SK-N-SH (cell line): ENCODE measurements around the gene PRRC2A. TPM values are rescaled to one million over a fixed set of nuclear protein-coding genes. Genes with fewer than 3 reads are reported as not detected.

Experiments
- CTCF ChIA-PET: fragments of 300-600, 350-600 bp; formaldehyde crosslinking; extraction: SDS; loops from one replicate; lab custom pipeline; 2021; lab: Yijun Ruan, JAX
- POLR2A ChIA-PET: fragments of 350-600 bp; sonication (Branson Sonifier 250); formaldehyde crosslinking; extraction: SDS; loops from one replicate; lab custom pipeline; 2020; ENCODE audit warnings: antibody characterized with exemption, inconsistent platforms; lab: Yijun Ruan, JAX
- DNase-seq: peaks from one replicate; pipeline ENCODE4 v3.0.0; 2012
- H2AFZ ChIP-seq: fragments of 200-600 bp; sonication (generic); 2 replicates; pipeline ENCODE4 v1.8.1; 2016; ENCODE audit warnings: antibody characterized with exemption, mild to moderate bottlenecking, low read depth
- H3F3A ChIP-seq: fragments of 200-600 bp; sonication (generic); replicated peaks from 2 replicates; pipeline ENCODE3; 2016; ENCODE audit warnings: antibody characterized with exemption, mild to moderate bottlenecking; ENCODE audit not compliant: insufficient read depth
- H3K27ac ChIP-seq, 2 experiments: fragments of 200-500 bp in 1 of 2; fragments of 200-600 bp in 1 of 2; sonication (Bioruptor generic) in 1 of 2; sonication (generic), shearing (Covaris generic) in 1 of 2; 2 replicates each; pipeline versions ENCODE4 v1.5.1 to v1.6.1; 2014 to 2016; ENCODE audit warnings: low read depth in 2 of 2, inconsistent platforms in 1 of 2, low read length in 1 of 2, mild to moderate bottlenecking in 1 of 2, mixed read lengths in 1 of 2
- H3K27me3 ChIP-seq: fragments of 200-600 bp; sonication (generic), shearing (Covaris generic); 2 replicates; pipeline ENCODE4 v1.6.1; 2016; ENCODE audit warnings: mixed run types; ENCODE audit not compliant: insufficient read depth
- H3K36me3 ChIP-seq, 2 experiments: fragments of 200-500 bp in 1 of 2; fragments of 200-600 bp in 1 of 2; sonication (Bioruptor generic) in 1 of 2; sonication (generic) in 1 of 2; replicated peaks in 1 of 2; 2 replicates each; pipeline versions ENCODE3 to v1.5.1; 2014 to 2016; ENCODE audit warnings: low read length in 1 of 2, mild to moderate bottlenecking in 1 of 2; ENCODE audit not compliant: insufficient read depth in 2 of 2, control insufficient read depth in 1 of 2
- H3K4me1 ChIP-seq, 2 experiments: fragments of 200-500 bp in 1 of 2; fragments of 200-600 bp in 1 of 2; sonication (Bioruptor generic) in 1 of 2; sonication (generic), shearing (Covaris generic) in 1 of 2; 2 replicates each; pipeline versions ENCODE4 v1.5.1 to v1.6.1; 2014 to 2016; ENCODE audit warnings: low read depth in 1 of 2, low read length in 1 of 2, mixed run types in 1 of 2; ENCODE audit not compliant: insufficient read depth in 2 of 2, control insufficient read depth in 1 of 2
- H3K4me2 ChIP-seq: fragments of 200-600 bp; sonication (generic), shearing (Covaris generic); 2 replicates; pipeline ENCODE4 v1.6.1; 2017; ENCODE audit warnings: mixed run types
- H3K4me3 ChIP-seq, 2 experiments: fragments of 200-500 bp in 1 of 2; fragments of 200-600 bp in 1 of 2; sonication (Bioruptor generic) in 1 of 2; sonication (generic), shearing (Covaris generic) in 1 of 2; 2 replicates each; pipeline versions ENCODE4 v1.5.1 to v1.8.1; 2014 to 2016; ENCODE audit warnings: low read depth in 2 of 2, inconsistent platforms in 1 of 2, low read length in 1 of 2, mild to moderate bottlenecking in 1 of 2, mixed read lengths in 1 of 2, moderate library complexity in 1 of 2
- H3K79me2 ChIP-seq: fragments of 200-600 bp; sonication (generic); 2 replicates; pipeline ENCODE4 v1.8.1; 2017; ENCODE audit warnings: mild to moderate bottlenecking; ENCODE audit not compliant: insufficient read depth
- H3K9ac ChIP-seq: fragments of 200-600 bp; sonication (generic); 2 replicates; pipeline ENCODE4 v1.6.1; 2017; ENCODE audit warnings: mixed run types
- H3K9me2 ChIP-seq: fragments of 200-600 bp; sonication (generic); 2 replicates; pipeline ENCODE4 v1.6.1; 2017; ENCODE audit warnings: mixed run types
- H3K9me3 ChIP-seq: fragments of 200-600 bp; sonication (generic); 2 replicates; pipeline ENCODE4 v1.6.1; 2017; ENCODE audit warnings: mixed run types, mild to moderate bottlenecking, moderate library complexity
- H4K20me1 ChIP-seq: fragments of 200-600 bp; sonication (generic); 2 replicates; pipeline ENCODE4 v1.6.1; 2017; ENCODE audit warnings: mild to moderate bottlenecking, mixed run types; ENCODE audit not compliant: insufficient read depth
- CHD2 ChIP-seq: fragments of 150-350 bp; IDR thresholded peaks from 2 replicates; pipeline ENCODE4 v1.6.1; 2018; ENCODE audit warnings: low read length; ENCODE audit not compliant: partially characterized antibody
- EP300 ChIP-seq, 2 experiments: IDR thresholded peaks; 2 replicates each; pipeline versions ENCODE4 v1.4.0 to v1.6.1; 2012; ENCODE audit warnings: borderline replicate concordance in 1 of 2, low read depth in 1 of 2, low read length in 1 of 2
- FOSL2 ChIP-seq: IDR thresholded peaks from 2 replicates; pipeline ENCODE4 v1.4.0; 2012; ENCODE audit warnings: low read depth, mild to moderate bottlenecking, moderate library complexity, borderline replicate concordance
- GABPA ChIP-seq: IDR thresholded peaks from 2 replicates; pipeline ENCODE4 v1.4.0; 2012; ENCODE audit warnings: low read depth, mild to moderate bottlenecking
- JUND ChIP-seq: IDR thresholded peaks from 2 replicates; pipeline ENCODE4 v1.4.0; 2012
- MAX ChIP-seq: IDR thresholded peaks from 2 replicates; pipeline ENCODE4 v1.4.0; 2012; ENCODE audit warnings: low read depth
- MXI1 ChIP-seq: IDR thresholded peaks from 2 replicates; pipeline ENCODE4 v1.6.1; 2012; ENCODE audit warnings: mild to moderate bottlenecking, low read depth, low read length, improper control_type of control experiment
- PBX3 ChIP-seq: IDR thresholded peaks from 2 replicates; pipeline ENCODE4; 2012
- SIN3A ChIP-seq: IDR thresholded peaks from 2 replicates; pipeline ENCODE4 v1.6.1; 2012; ENCODE audit warnings: low read depth, mild to moderate bottlenecking, low read length, moderate library complexity, borderline replicate concordance
- TAF1 ChIP-seq: IDR thresholded peaks from 2 replicates; pipeline ENCODE4 v1.6.1; 2012; ENCODE audit warnings: low read depth, mild to moderate bottlenecking, low read length, moderate library complexity, borderline replicate concordance
- TCF12 ChIP-seq: IDR thresholded peaks from 2 replicates; pipeline ENCODE4 v1.4.0; 2012
- TEAD4 ChIP-seq: IDR thresholded peaks from 2 replicates; pipeline ENCODE4 v1.4.0; 2012; ENCODE audit warnings: mild to moderate bottlenecking, borderline replicate concordance; ENCODE audit not compliant: insufficient read depth
- USF2 ChIP-seq: fragments of 150-350 bp; IDR thresholded peaks from 2 replicates; pipeline ENCODE4 v1.6.1; 2017; ENCODE audit warnings: antibody characterized with exemption, low read length, low read depth, borderline replicate concordance
- WGBS: methylation state at CpG from one replicate; pipeline ENCODE4 v1.1.6; 2017; ENCODE audit warnings: low lambda C conversion rate; 5-methylcytosine and 5-hydroxymethylcytosine counted together
- polyA plus RNA-seq, 3 experiments: library from polyadenylated mRNA; depleted of rRNA; stranded (reverse); fragments of >200 nt; gene quantifications; 2 replicates each; pipeline ENCODE4 v1.2.3, GENCODE V29; 2012

PRRC2A gene
- polyA plus RNA-seq, 1 of the 3 experiments (the other 2 are of a cell fraction) = 76.1 TPM

GRCh38 chr6:31663961-31664789, 43.7 kb downstream of the PRRC2A start:
- ChIA-PET POLR2A (interaction anchor here (0.8 to 1.9 kb wide), 7 partner anchors 11 to 199 kb away, joined by 3 to 20 read pairs (median 4); partner anchors contain the start of genes BAG6, LSM2 and NEU1), CTCF (interaction anchor here (0.6 to 2.8 kb wide), 13 partner anchors 9 to 166 kb away, joined by 3 to 10 read pairs (median 3); partner anchors contain the start of genes APOM, ATP6V1G2, BAG6 and LY6G5C)
- H3K79me2 ChIP-seq = peaks cover 81% of the 10 kb centered on the region
- H2AFZ ChIP-seq = peak overlapping the region; percentile 43; the same call in 1 of the 2 replicates
- no peaks in the 10 kb centered on the region for H3K9me2 ChIP-seq
- 8% methylated on average over 16 of the region's 17 CpGs for WGBS
- H3K9ac ChIP-seq = peak overlapping the region; percentile 77
- no peaks in the 10 kb centered on the region for H3K9me3 ChIP-seq
- peak overlapping the region; percentile 86 to 89 for H3K4me3 ChIP-seq
- H3K4me2 ChIP-seq = peak overlapping the region; percentile 97
- no peaks in the 10 kb centered on the region for H3K27me3 ChIP-seq
- peaks cover 32 to 38% of the 10 kb centered on the region in 2 experiments for H3K36me3 ChIP-seq
- H3K4me1 ChIP-seq = peaks cover 22 to 26% of the 10 kb centered on the region in 2 experiments; a peak in 3 of 4 replicates
- TF ChIP-seq TEAD4 = no peak
- TF ChIP-seq TAF1 = no peak
- peak in 1 of 2 experiments; percentile 30; a peak in 1 of 4 replicates for TF ChIP-seq EP300 (IDR thresholded peaks at IDR 0.05; ENCODE audit: borderline replicate concordance in 1 of 2, low read depth in 1 of 2, low read length in 1 of 2)
- TF ChIP-seq GABPA = peak; percentile 32; the same call in 1 of the 2 replicates
- TF ChIP-seq FOSL2 = peak; percentile 80; the same call in 1 of the 2 replicates
- no peak for TF ChIP-seq USF2
- TF ChIP-seq SIN3A = 0 out of 2 replicates have a peak, but pooled peaks have one; percentile 11
- 0 out of 2 replicates have a peak, but pooled peaks have one; percentile 8 for TF ChIP-seq PBX3
- no peak; the same call in 1 of the 2 replicates for TF ChIP-seq MXI1
- TF ChIP-seq CHD2 = no peak
- peak; percentile 62 for TF ChIP-seq JUND
- TF ChIP-seq TCF12 = peak; percentile 45
- TF ChIP-seq MAX = peak; percentile 72; the same call in 1 of the 2 replicates
- peak overlapping the region; percentile 87 to 92 for H3K27ac ChIP-seq
- peaks cover 4% of the 10 kb centered on the region; the same call in 1 of the 2 replicates for H4K20me1 ChIP-seq
- peaks cover 27% of the 10 kb centered on the region for H3F3A ChIP-seq
- DNase-seq = no peak
